Measurements from ENCODE around the gene EHBP1.
"Not testable (repeated sequence)": the region's sequence is repeated elsewhere in the genome, so short reads cannot be mapped to it uniquely, and the experiment has no call there.

Gene EHBP1

GRCh38 chr2:62736899-62737559, 31.5 kb downstream of the EHBP1 start:
- DNase-seq: no peak

GRCh38 chr2:62738981-62739936, 33.7 kb downstream of the EHBP1 start:
- no peak for DNase-seq

DNA sequence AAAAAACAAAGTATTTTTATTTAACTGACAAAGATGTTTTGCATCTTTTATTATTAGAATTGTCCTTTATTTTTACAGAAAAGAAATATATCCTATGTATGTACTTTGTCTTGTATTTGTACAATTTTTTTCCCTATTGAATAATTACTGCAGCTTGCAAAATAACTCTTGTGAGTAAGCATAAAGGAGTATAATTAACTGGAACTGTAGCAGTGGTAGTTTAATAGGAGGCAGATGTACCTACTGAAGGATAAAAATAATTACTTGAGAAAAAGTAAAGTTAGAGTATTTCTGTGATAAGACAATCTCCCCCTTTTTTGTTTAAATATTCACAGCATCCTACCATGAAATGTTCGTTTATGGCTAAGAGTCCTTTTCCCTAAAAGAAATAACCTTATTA, 34.7 kb downstream of the EHBP1 start:
- DNase-seq: no peak

DNA sequence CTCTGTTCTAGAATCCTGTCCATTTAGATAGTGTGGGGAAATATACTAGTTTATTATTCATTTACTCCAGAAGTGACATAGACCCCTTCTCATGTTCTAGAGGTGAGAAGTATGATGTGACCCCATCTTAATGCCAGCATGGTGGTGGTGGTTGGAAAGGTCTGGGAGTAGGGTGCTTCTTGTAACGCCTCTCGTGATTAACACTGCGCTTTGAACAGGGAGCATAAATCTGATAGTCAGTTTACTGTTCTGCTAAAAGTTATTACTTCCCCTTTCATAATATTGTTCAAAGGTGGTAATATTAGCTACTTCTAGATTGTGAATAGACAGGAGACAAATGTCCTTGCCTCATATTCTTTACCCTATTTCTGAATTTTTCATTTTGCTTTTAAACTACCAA, 35.6 kb downstream of the EHBP1 start:
- no peak for DNase-seq

- DNase-seq: no peak
Measured at GRCh38 chr2:62741954-62742722, 36.6 kb downstream of the EHBP1 start.

- DNase-seq: no peak
Measured at GRCh38 chr2:62743506-62743905, 38.0 kb downstream of the EHBP1 start.

- DNase-seq: no peak
Measured at GRCh38 chr2:62744603-62745002, 39.1 kb downstream of the EHBP1 start.

DNA sequence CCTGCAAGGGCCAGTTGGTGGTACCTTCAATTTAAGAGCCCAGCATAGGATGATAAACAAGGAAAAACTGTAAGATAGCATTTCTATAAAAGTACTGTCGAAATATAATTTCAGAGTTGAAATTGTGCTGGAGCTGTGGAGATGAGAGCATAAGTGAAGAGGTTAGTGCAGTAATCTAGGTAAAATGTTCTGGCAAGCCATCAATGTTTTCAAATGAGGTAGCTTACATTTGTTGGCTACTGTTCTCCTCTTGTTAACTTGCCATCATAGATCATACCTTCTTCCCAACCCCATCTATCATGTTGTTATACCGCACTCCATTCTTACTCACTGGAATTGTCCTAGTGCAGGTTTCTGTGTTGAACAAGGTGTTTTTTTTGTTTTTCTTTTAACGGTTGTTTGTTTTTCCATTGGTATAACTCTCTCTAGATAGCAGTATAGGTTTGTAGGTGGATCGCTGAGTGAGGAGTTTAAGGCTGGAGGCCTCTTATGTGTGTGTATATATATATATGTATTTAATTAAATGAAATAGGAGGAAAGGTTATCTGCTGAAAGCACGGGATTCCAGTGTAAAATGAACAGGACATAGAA, 40.5 kb downstream of the EHBP1 start:
- DNase-seq: no peak

DNA sequence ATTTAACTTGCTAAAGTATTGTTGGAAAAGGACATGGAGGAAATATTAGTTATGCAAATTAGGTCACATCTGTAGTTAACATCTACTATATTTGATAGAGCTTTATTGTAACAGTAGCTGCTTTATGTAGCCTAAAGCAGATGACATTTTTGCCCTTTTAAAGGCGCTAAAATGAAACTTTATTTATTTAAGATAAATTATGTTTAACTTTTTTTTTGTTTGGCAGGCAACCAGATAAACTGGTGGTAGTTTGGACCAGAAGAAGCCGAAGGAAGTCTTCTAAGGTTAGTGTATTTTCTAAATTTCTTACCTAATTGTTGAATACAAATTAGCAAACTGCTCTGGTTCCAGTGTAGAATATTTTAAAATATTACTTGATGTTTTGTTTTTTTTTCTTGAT, 41.7 kb downstream of the EHBP1 start:
- no peak for DNase-seq

DNA sequence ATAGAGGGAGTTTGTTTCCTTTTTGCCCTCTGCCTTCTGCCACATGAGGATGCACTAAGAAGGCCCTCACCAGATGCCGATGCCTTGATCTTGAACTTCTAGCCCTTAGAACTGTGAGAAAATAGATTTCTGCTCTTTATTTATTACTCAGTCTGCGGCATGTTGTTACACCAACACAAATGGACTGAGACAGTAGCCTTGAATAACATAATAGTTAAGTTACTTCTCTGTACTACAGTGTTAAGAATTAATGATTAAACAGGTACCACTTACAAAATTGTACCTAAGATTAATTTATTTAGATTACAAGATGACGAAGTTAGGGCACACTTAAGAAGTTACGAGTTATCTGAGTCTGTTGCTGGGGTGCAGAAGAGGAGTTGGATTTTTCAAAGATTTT, 42.4 kb downstream of the EHBP1 start:
- DNase-seq: no peak

GRCh38 chr2:62749111-62749510, 43.6 kb downstream of the EHBP1 start:
- DNase-seq: not testable (repeated sequence)

DNA sequence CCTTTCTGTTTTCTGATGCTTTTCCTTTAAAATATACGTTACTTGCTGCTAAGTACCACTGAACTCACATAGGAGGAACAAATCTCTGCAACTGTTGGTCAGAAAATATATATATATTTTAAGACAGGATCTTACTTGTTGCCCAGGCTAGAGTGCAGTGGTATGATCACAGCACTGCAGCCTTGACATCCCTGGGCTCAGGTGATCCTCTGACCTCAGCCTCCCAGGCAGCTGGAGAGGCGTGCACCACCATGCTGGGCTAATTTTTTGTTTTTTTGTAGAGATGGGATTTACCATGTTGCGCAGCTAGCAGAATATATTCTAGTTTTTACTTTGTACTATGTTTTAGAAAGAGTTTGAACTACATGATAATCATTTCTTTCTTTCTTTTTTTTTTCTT, 51.5 kb downstream of the EHBP1 start:
- DNase-seq: no peak

GRCh38 chr2:62760026-62760425, 54.5 kb downstream of the EHBP1 start:
- no peak for DNase-seq

GRCh38 chr2:62760555-62760954, 55.0 kb downstream of the EHBP1 start:
- DNase-seq: no peak

DNA sequence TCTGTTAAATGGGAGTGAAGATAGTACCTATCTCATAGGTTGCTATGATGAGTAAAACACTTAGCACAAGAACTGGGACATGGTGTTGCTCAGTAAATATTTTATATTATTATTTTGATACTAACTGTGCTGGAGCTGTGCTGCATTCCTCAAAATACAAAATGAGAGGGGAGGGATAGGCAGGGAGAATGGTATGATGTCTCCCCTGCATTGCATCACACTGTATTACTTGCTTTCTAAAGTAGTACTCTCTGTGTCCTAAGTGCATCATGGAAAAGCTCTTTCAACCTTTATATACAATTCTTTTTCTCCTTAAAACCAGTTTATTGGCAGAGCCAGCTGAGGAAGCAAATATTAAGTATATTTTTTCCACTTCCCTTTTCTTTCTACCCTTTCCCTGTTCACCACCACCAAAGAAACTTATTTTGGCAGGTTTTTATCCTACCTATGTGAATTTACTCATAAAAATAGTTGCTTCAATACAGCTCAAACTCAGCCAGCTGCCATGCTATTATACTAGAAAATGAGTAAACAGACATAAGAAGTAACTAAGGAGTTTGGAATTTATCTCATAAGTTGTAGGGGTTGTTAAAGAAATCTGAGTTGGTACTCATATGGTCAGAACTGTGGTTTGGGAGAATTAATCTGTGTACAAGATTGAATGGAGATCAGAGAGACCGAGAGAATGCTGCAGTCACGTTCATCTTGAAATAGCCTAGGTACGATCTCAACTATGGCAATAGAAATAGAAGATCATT, 60.3 kb downstream of the EHBP1 start:
- no peak for DNase-seq

DNA sequence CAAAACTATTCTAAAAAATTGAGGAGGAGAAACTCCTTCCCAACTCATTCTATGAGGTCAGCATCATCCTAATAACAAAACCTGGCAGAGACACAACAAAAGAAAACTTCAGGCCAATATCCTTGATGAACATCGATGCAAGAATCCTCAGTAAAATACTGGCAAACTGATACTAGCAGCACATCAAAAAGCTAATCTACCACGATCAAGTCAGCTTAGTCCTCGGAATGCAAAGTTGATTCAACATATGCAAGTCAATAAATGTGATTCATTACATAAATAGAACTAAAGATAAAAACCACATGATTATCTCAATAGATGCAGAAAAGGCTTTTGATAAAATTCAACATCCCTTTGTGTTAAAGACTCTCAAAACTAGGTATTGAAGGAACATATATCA, 63.1 kb downstream of the EHBP1 start:
- DNase-seq: no peak

GRCh38 chr2:62770629-62771028, 65.1 kb downstream of the EHBP1 start:
- DNase-seq: no peak

DNA sequence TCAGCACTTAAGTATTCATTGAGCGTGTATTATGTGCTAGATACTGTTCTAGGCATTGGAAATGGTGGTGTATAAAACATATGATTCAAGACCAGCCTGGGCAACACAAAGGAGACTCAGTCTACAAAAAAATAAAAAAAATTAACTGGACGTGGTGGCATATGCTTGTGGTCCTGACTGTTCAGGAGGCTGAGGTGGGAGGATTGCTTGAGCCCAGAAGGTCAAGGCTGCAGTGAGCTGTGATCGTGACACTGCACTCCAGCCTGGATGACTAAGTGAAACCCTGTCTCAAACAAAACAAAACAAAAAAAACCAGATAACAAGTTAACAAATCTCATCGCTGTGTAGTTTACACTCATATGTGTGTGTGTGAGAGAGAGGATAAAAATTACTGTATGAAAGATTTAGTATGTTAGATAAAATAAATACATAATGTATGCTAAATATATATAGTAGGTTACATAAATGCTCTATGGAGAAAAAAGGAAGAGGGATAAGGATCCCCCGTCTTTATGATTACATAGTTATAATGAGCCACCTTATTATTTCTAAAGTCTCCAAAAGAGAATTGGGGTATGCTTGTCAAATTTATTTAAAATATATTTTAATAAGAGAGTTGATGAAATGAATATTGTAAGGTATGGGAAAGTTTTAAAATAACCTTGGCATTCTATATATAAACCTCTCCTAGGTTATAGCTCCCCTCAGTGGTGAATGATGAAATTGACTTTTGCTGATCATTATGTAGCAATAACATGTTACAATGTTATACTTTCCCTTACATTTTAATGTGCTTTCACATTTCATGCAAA, 69.2 kb downstream of the EHBP1 start:
- no peak for DNase-seq

DNA sequence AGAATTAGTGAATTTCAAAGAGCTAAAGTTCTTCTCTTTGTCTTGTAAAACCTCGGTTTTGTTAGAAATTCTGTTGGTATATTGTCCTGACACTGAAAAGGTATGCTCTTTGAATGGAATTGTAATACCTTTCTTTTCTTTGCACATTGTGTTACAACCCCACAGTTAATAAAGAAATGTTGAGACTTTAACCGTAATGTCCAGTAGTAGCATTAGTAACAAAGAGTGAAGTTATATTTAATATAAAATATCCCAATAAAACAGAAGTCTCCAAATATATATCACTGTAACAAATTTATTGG, 69.8 kb downstream of the EHBP1 start:
- DNase-seq: no peak

- DNase-seq: no peak
Measured at GRCh38 chr2:62783679-62784078, 78.2 kb downstream of the EHBP1 start.

GRCh38 chr2:62784341-62784740, 78.8 kb downstream of the EHBP1 start:
- DNase-seq: no peak

DNA sequence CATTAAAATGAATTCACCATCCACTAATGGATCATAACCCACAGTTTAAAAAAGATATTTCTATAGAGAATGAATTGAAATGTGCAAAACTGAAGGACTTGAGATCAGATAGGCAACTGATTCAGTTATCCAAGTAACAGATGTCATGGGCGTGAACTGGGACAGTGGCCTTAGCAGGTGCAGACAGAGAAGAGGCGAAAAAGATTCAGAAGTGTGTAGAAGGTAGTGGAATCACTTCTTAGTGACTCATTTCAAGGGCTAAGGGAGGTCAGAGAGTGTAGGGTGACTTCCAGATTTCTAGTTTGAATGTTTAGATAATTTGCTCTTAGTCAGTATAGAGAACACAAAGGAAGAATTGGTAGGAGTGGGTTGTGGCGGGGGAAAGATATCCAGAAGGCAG, 79.7 kb downstream of the EHBP1 start:
- no peak for DNase-seq
